Osteocyte (in vitro differentiated cells): ENCODE measurements around the gene GPR3. TPM values are rescaled to one million over a fixed set of nuclear protein-coding genes. Genes with fewer than 3 reads are reported as not detected.
"Not testable (repeated sequence)": the region's sequence is repeated elsewhere in the genome, so short reads cannot be mapped to it uniquely, and the experiment has no call there.

ENCODE experiments used
- DNase-seq: peaks from one replicate; pipeline ENCODE4 v3.0.0; 2021; ENCODE audit warnings: mixed read lengths; ENCODE audit not compliant: unreplicated experiment; ENCODE audit errors: extremely low spot score
- H3K27ac Mint-ChIP-seq: one replicate; pipeline ENCODE4 v1.8.0; 2021; ENCODE audit warnings: mild to moderate bottlenecking, mixed read lengths; ENCODE audit not compliant: unreplicated experiment
- H3K27me3 Mint-ChIP-seq: one replicate; pipeline ENCODE4 v1.8.0; 2021; ENCODE audit warnings: mixed read lengths; ENCODE audit not compliant: unreplicated experiment
- H3K36me3 Mint-ChIP-seq: one replicate; pipeline ENCODE4 v1.8.0; 2021; ENCODE audit warnings: mixed read lengths; ENCODE audit not compliant: unreplicated experiment
- H3K4me1 Mint-ChIP-seq: one replicate; pipeline ENCODE4 v1.8.0; 2021; ENCODE audit warnings: mixed read lengths; ENCODE audit not compliant: unreplicated experiment
- H3K4me3 Mint-ChIP-seq: one replicate; pipeline ENCODE4 v1.8.0; 2021; ENCODE audit warnings: mild to moderate bottlenecking, moderate library complexity, mixed read lengths; ENCODE audit not compliant: unreplicated experiment
- H3K9me3 Mint-ChIP-seq: one replicate; pipeline ENCODE4 v1.8.0; 2021; ENCODE audit warnings: mixed read lengths; ENCODE audit not compliant: unreplicated experiment
- CTCF ChIP-seq: fragments of 200-600 bp; sonication (generic); IDR thresholded peaks from 2 replicates; pipeline ENCODE4 v1.5.0; 2021; ENCODE audit warnings: antibody characterized with exemption, mild to moderate bottlenecking, moderate library complexity
- total RNA-seq: library from RNA; stranded (reverse); gene quantifications from 2 replicates; pipeline ENCODE4 v1.2.1, GENCODE V29; 2021

Gene GPR3
- total RNA-seq, 1 donor from 2014 or later: 0.56 TPM

- no peak overlapping the region for H3K4me3 Mint-ChIP-seq
- TF ChIP-seq CTCF: peak; percentile 16
- no peak for DNase-seq
- no peaks in the 10 kb centered on the region for H3K9me3 Mint-ChIP-seq
- peaks cover 86% of the 10 kb centered on the region for H3K4me1 Mint-ChIP-seq
- peaks cover 6% of the 10 kb centered on the region for H3K36me3 Mint-ChIP-seq
- peak overlapping the region; percentile 99 for H3K27ac Mint-ChIP-seq
- no peaks in the 10 kb centered on the region for H3K27me3 Mint-ChIP-seq
Observed at GRCh38 chr1:27430903-27431600, 38.6 kb downstream of the GPR3 start.

GRCh38 chr1:27431601-27431940 is 39.1 kb downstream of the GPR3 start:
- H3K4me3 Mint-ChIP-seq: no peak overlapping the region
- DNase-seq: no peak
- H3K36me3 Mint-ChIP-seq: peaks cover 3% of the 10 kb centered on the region
- H3K4me1 Mint-ChIP-seq: peaks cover 89% of the 10 kb centered on the region
- H3K27ac Mint-ChIP-seq: peak overlapping the region; percentile 99
- H3K9me3 Mint-ChIP-seq: no peaks in the 10 kb centered on the region
- no peaks in the 10 kb centered on the region for H3K27me3 Mint-ChIP-seq
- no peak for TF ChIP-seq CTCF

- not testable (repeated sequence) for DNase-seq, H3K36me3 Mint-ChIP-seq, H3K27me3 Mint-ChIP-seq, H3K4me3 Mint-ChIP-seq, H3K9me3 Mint-ChIP-seq
- peak overlapping the region; percentile 62 for H3K27ac Mint-ChIP-seq
- peaks cover 89% of the 10 kb centered on the region for H3K4me1 Mint-ChIP-seq
Observed at GRCh38 chr1:27432725-27433124, 40.3 kb downstream of the GPR3 start.

- H3K9me3 Mint-ChIP-seq: no peaks in the 10 kb centered on the region
- no peak for TF ChIP-seq CTCF
- peak overlapping the region; percentile 62 for H3K27ac Mint-ChIP-seq
- no peak overlapping the region for H3K4me3 Mint-ChIP-seq
- no peak for DNase-seq
- H3K4me1 Mint-ChIP-seq: peaks cover 89% of the 10 kb centered on the region
- H3K36me3 Mint-ChIP-seq: peaks cover 2% of the 10 kb centered on the region
- no peaks in the 10 kb centered on the region for H3K27me3 Mint-ChIP-seq
Observed at GRCh38 chr1:27433706-27434105, 41.3 kb downstream of the GPR3 start.

- peaks cover 9% of the 10 kb centered on the region for H3K36me3 Mint-ChIP-seq
- H3K9me3 Mint-ChIP-seq: no peaks in the 10 kb centered on the region
- H3K27ac Mint-ChIP-seq: peak overlapping the region; percentile 89
- TF ChIP-seq CTCF: no peak
- no peak overlapping the region for H3K4me3 Mint-ChIP-seq
- peaks cover 79% of the 10 kb centered on the region for H3K4me1 Mint-ChIP-seq
- no peak for DNase-seq
- no peaks in the 10 kb centered on the region for H3K27me3 Mint-ChIP-seq
Observed at GRCh38 chr1:27435566-27436203, 43.3 kb downstream of the GPR3 start.
